ENCODE data around the gene GRID1.

Gene GRID1

GRCh38 chr10:86290933-86291615 is 75.5 kb downstream of the GRID1 start:
- no peak for DNase-seq

GRCh38 chr10:86289577-86289868 is 77.1 kb downstream of the GRID1 start:
- no peak for DNase-seq

GRCh38 chr10:86288695-86289576 is 77.7 kb downstream of the GRID1 start:
- DNase-seq: no peak

GRCh38 chr10:86287966-86288579 is 78.5 kb downstream of the GRID1 start:
- no peak for DNase-seq

GRCh38 chr10:86287110-86287793 is 79.3 kb downstream of the GRID1 start:
- no peak for DNase-seq

GRCh38 chr10:86286236-86287109 is 80.1 kb downstream of the GRID1 start:
- DNase-seq: no peak

- peak; percentile 85 for DNase-seq
These were observed 81.3 kb downstream of the GRID1 start for GRCh38 chr10:86285136-86285790.

GRCh38 chr10:86284355-86285105 is 82.1 kb downstream of the GRID1 start:
- DNase-seq: peak; percentile 45

GRCh38 chr10:86283466-86284287 is 82.9 kb downstream of the GRID1 start:
- DNase-seq: no peak

- peak; percentile 6 for DNase-seq
These were observed 83.7 kb downstream of the GRID1 start for GRCh38 chr10:86282664-86283465.

GRCh38 chr10:86281396-86281795 is 85.2 kb downstream of the GRID1 start:
- DNase-seq: no peak

- DNase-seq: peak; percentile 2
These were observed 97.3 kb downstream of the GRID1 start for GRCh38 chr10:86269332-86269731.

- peak; percentile 4 for DNase-seq
These were observed 99.1 kb downstream of the GRID1 start for GRCh38 chr10:86267286-86268195.

GRCh38 chr10:86266446-86267242 is 100.0 kb downstream of the GRID1 start:
- peak; percentile 2 for DNase-seq

GRCh38 chr10:86265895-86266259 is 100.7 kb downstream of the GRID1 start:
- DNase-seq: no peak

GRCh38 chr10:86265236-86265894 is 101.2 kb downstream of the GRID1 start:
- DNase-seq: peak; percentile 3

Measured in retina (tissue), 1 donor.